GM18508 (cell line): Measurements from ENCODE around the gene SELENOF.

Experiments
- ATAC-seq: cut with Tn5 transposase; IDR thresholded peaks from one replicate; pipeline ENCODE4 v1.9.1; 2021; ENCODE audit warnings: moderate number of reproducible peaks; ENCODE audit not compliant: insufficient read depth, unreplicated experiment

SELENOF gene

GRCh38 chr1:86913896-86914600 lies at the start of gene SELENOF:
Gene SELENOF (minus strand): TSS chr1:86914126. CDS start chr1:86914111, 15 bp downstream.
- ATAC-seq = peak; percentile 64

- ATAC-seq = no peak
Measured at GRCh38 chr1:86960548-86960947, 46.6 kb upstream of the SELENOF start.

- ATAC-seq = no peak
Measured at GRCh38 chr1:86957221-86957620, 43.3 kb upstream of the SELENOF start.

- ATAC-seq = no peak
Measured at GRCh38 chr1:86956221-86956620, 42.3 kb upstream of the SELENOF start.

- ATAC-seq = no peak
Measured at GRCh38 chr1:86955678-86956077, 41.8 kb upstream of the SELENOF start.

GRCh38 chr1:86953167-86953566 lies 39.2 kb upstream of the SELENOF start:
- no peak for ATAC-seq

- no peak for ATAC-seq
Measured at GRCh38 chr1:86951430-86951829, 37.5 kb upstream of the SELENOF start.

- ATAC-seq = no peak
Measured at GRCh38 chr1:86950712-86951419, 36.9 kb upstream of the SELENOF start.

- ATAC-seq = no peak
Measured at GRCh38 chr1:86948212-86948611, 34.3 kb upstream of the SELENOF start.

- no peak for ATAC-seq
Measured at GRCh38 chr1:86942743-86943142, 28.8 kb upstream of the SELENOF start.

- ATAC-seq = no peak
Measured at GRCh38 chr1:86942042-86942441, 28.1 kb upstream of the SELENOF start.

- ATAC-seq = no peak
Measured at GRCh38 chr1:86940599-86940998, 26.7 kb upstream of the SELENOF start.

GRCh38 chr1:86939406-86939805 lies 25.5 kb upstream of the SELENOF start:
- ATAC-seq = no peak

- ATAC-seq = no peak
Measured at GRCh38 chr1:86938855-86939254, 24.9 kb upstream of the SELENOF start.

GRCh38 chr1:86938450-86938849 lies 24.5 kb upstream of the SELENOF start:
- no peak for ATAC-seq

- ATAC-seq = no peak
Measured at GRCh38 chr1:86933562-86934377, 19.8 kb upstream of the SELENOF start.

- no peak for ATAC-seq
Measured at GRCh38 chr1:86933051-86933450, 19.1 kb upstream of the SELENOF start.

- no peak for ATAC-seq
Measured at GRCh38 chr1:86928819-86929218, 14.9 kb upstream of the SELENOF start.

GRCh38 chr1:86926883-86927282 lies 13.0 kb upstream of the SELENOF start:
- ATAC-seq = no peak

GRCh38 chr1:86925742-86926141 lies 11.8 kb upstream of the SELENOF start:
- no peak for ATAC-seq

GRCh38 chr1:86924324-86924960 lies 10.5 kb upstream of the SELENOF start:
- no peak for ATAC-seq
